Lower lobe of right lung (tissue), 2 donors: ENCODE measurements around the gene GPR55. TPM values are rescaled to one million over a fixed set of nuclear protein-coding genes. Genes with fewer than 3 reads are reported as not detected.
A peak's percentile ranks its signal among the peaks of the same experiment; 100 is the strongest.

ENCODE experiments used
- ATAC-seq, 2 donors: fragments of 200-7000 bp; cut with Tn5 transposase; one replicate each; pipeline ENCODE4 v1.9.1; 2020 to 2022; ENCODE audit warnings: mild to moderate bottlenecking in 2 of 2, moderate library complexity in 2 of 2
- DNase-seq: peaks from one replicate; pipeline ENCODE4 v3.0.0-alpha.2; 2020
- H3K27ac ChIP-seq: fragments of 200-600 bp; one replicate; pipeline ENCODE4 v1.8.0; 2022
- H3K27me3 ChIP-seq: fragments of 200-600 bp; one replicate; pipeline ENCODE4 v1.8.0; 2022; ENCODE audit warnings: low read depth
- H3K36me3 ChIP-seq: fragments of 200-600 bp; one replicate; pipeline ENCODE4 v1.8.0; 2022; ENCODE audit warnings: mild to moderate bottlenecking
- H3K4me1 ChIP-seq: fragments of 200-600 bp; one replicate; pipeline ENCODE4 v1.8.0; 2022
- H3K4me3 ChIP-seq: fragments of 200-600 bp; one replicate; pipeline ENCODE4 v1.8.0; 2022; ENCODE audit warnings: mild to moderate bottlenecking
- H3K9me3 ChIP-seq: fragments of 200-600 bp; one replicate; pipeline ENCODE4 v1.8.0; 2022
- CTCF ChIP-seq: fragments of 200-600 bp; IDR thresholded peaks from one replicate; pipeline ENCODE4 v1.8.0; 2022; ENCODE audit warnings: antibody characterized with exemption, mild to moderate bottlenecking
- intact Hi-C: fragments of 100-400 bp; cut with DNase I; formaldehyde crosslinking; loops from one replicate; pipeline ENCODE4 v1.11.0; 2022
- total RNA-seq: library from RNA; stranded (reverse); fragmentation: NEBNext Ultra II Directional; extraction: Animal tissue kit (Norgen Biotek cat#: 25700); gene quantifications from one replicate; pipeline ENCODE4 v1.2.1, GENCODE V29; 2021
- donor health status: DM: no; HTN: yes; CAD: no; lungs with severe emphysema.

Gene GPR55
- total RNA-seq, 1 donor from 2014 or later, result 0.74 TPM

- ATAC-seq, result no peak
- no peak overlapping the region for H3K27ac ChIP-seq
Measured at GRCh38 chr2:230920167-230920566, 4.9 kb downstream of the GPR55 start.

GRCh38 chr2:230919681-230920080 lies 5.4 kb downstream of the GPR55 start:
- no peak for DNase-seq
- H3K36me3 ChIP-seq, result no peaks in the 10 kb centered on the region
- H3K4me1 ChIP-seq, result no peaks in the 10 kb centered on the region

More at GRCh38 chr2:230920167-230920566, 4.9 kb downstream of the GPR55 start:
- Histone ChIP-seq H3K9me3 (no peaks in the 10 kb centered on the region), H3K4me3 (no peak overlapping the region), H3K36me3 (no peaks in the 10 kb centered on the region), H3K4me1 (no peaks in the 10 kb centered on the region), H3K27me3 (no peaks in the 10 kb centered on the region)
- intact Hi-C loops, result no loop called here
- DNase-seq, result no peak
- no peak for TF ChIP-seq CTCF

GRCh38 chr2:230919240-230919639 lies 5.8 kb downstream of the GPR55 start:
- Histone ChIP-seq H3K9me3 (no peaks in the 10 kb centered on the region), H3K4me1 (no peaks in the 10 kb centered on the region), H3K36me3 (no peaks in the 10 kb centered on the region), H3K4me3 (no peak overlapping the region), H3K27me3 (no peaks in the 10 kb centered on the region), H3K27ac (no peak overlapping the region)
- DNase-seq (no peak), ATAC-seq (no peak)
- intact Hi-C loops, result no loop called here
- no peak for TF ChIP-seq CTCF

More at GRCh38 chr2:230919681-230920080, 5.4 kb downstream of the GPR55 start:
- Histone ChIP-seq H3K9me3 (no peaks in the 10 kb centered on the region), H3K27ac (no peak overlapping the region), H3K27me3 (no peaks in the 10 kb centered on the region), H3K4me3 (no peak overlapping the region)
- TF ChIP-seq CTCF, result no peak
- ATAC-seq, result no peak
- intact Hi-C loops, result no loop called here

- Histone ChIP-seq H3K4me3 (no peak overlapping the region), H3K27ac (no peak overlapping the region), H3K27me3 (no peaks in the 10 kb centered on the region), H3K9me3 (no peaks in the 10 kb centered on the region), H3K36me3 (no peaks in the 10 kb centered on the region), H3K4me1 (no peaks in the 10 kb centered on the region)
- no peak for ATAC-seq
- DNase-seq, result peak; percentile 9
- intact Hi-C loops, result no loop called here
- no peak for TF ChIP-seq CTCF
Measured at GRCh38 chr2:230916218-230916617, 8.8 kb downstream of the GPR55 start.

- no peak overlapping the region for H3K27ac ChIP-seq
- no peaks in the 10 kb centered on the region for H3K27me3 ChIP-seq
- H3K4me1 ChIP-seq, result no peaks in the 10 kb centered on the region
- no peak for ATAC-seq
- no peaks in the 10 kb centered on the region for H3K36me3 ChIP-seq
- H3K4me3 ChIP-seq, result no peak overlapping the region
- no peak for TF ChIP-seq CTCF
- no peak for DNase-seq
- H3K9me3 ChIP-seq, result no peaks in the 10 kb centered on the region
- intact Hi-C loops, result no loop called here
Measured at GRCh38 chr2:230915319-230915718, 9.7 kb downstream of the GPR55 start.

- Histone ChIP-seq H3K9me3 (no peaks in the 10 kb centered on the region), H3K27ac (no peak overlapping the region), H3K27me3 (no peaks in the 10 kb centered on the region), H3K36me3 (no peaks in the 10 kb centered on the region), H3K4me1 (no peaks in the 10 kb centered on the region), H3K4me3 (no peak overlapping the region)
- peak; percentile 23 for DNase-seq
- ATAC-seq, result no peak
- intact Hi-C loops, result no loop called here
- TF ChIP-seq CTCF, result no peak
Measured at GRCh38 chr2:230914886-230915285, 10.2 kb downstream of the GPR55 start.
